ENCODE data around the gene DSCAML1.

Gene DSCAML1

GRCh38 chr11:117688255-117688797 is 108.7 kb downstream of the DSCAML1 start:
- no peak for DNase-seq

- DNase-seq = no peak
Measured at GRCh38 chr11:117687776-117688175, 109.2 kb downstream of the DSCAML1 start.

- no peak for DNase-seq
Measured at GRCh38 chr11:117686711-117687110, 110.3 kb downstream of the DSCAML1 start.

- no peak for DNase-seq
Measured at GRCh38 chr11:117685566-117685965, 111.5 kb downstream of the DSCAML1 start.

- no peak for DNase-seq
Measured at GRCh38 chr11:117684731-117685130, 112.3 kb downstream of the DSCAML1 start.

- no peak for DNase-seq
Measured at GRCh38 chr11:117684111-117684510, 112.9 kb downstream of the DSCAML1 start.

- no peak for DNase-seq
Measured at GRCh38 chr11:117681438-117681837, 115.6 kb downstream of the DSCAML1 start.

GRCh38 chr11:117679461-117679860 is 117.6 kb downstream of the DSCAML1 start:
- DNase-seq = no peak

- DNase-seq = no peak
Measured at GRCh38 chr11:117678658-117679406, 118.2 kb downstream of the DSCAML1 start.

- no peak for DNase-seq
Measured at GRCh38 chr11:117677729-117678310, 119.2 kb downstream of the DSCAML1 start.

GRCh38 chr11:117676501-117676900 is 120.5 kb downstream of the DSCAML1 start:
- DNase-seq = no peak

GRCh38 chr11:117673602-117674001 is 123.4 kb downstream of the DSCAML1 start:
- no peak for DNase-seq

GRCh38 chr11:117671370-117671769 is 125.6 kb downstream of the DSCAML1 start:
- DNase-seq = no peak

GRCh38 chr11:117670924-117671323 is 126.1 kb downstream of the DSCAML1 start:
- no peak for DNase-seq

GRCh38 chr11:117670443-117670842 is 126.6 kb downstream of the DSCAML1 start:
- DNase-seq = no peak

- no peak for DNase-seq
Measured at GRCh38 chr11:117669616-117670015, 127.4 kb downstream of the DSCAML1 start.

- DNase-seq = no peak
Measured at GRCh38 chr11:117669062-117669461, 128.0 kb downstream of the DSCAML1 start.

GRCh38 chr11:117668321-117668751 is 128.7 kb downstream of the DSCAML1 start:
- DNase-seq = no peak

GRCh38 chr11:117664897-117665296 is 132.1 kb downstream of the DSCAML1 start:
- DNase-seq = no peak

- no peak for DNase-seq
Measured at GRCh38 chr11:117663821-117664220, 133.2 kb downstream of the DSCAML1 start.

- DNase-seq = no peak
Measured at GRCh38 chr11:117663414-117663813, 133.6 kb downstream of the DSCAML1 start.

- DNase-seq = no peak
Measured at GRCh38 chr11:117662671-117663269, 134.2 kb downstream of the DSCAML1 start.

GRCh38 chr11:117662255-117662654 is 134.8 kb downstream of the DSCAML1 start:
- DNase-seq = no peak

- no peak for DNase-seq
Measured at GRCh38 chr11:117658809-117659208, 138.2 kb downstream of the DSCAML1 start.

Data from GOT3 (cell line).